Measurements from ENCODE around the gene ZNF44.

- TF ChIP-seq CTCF (conservative IDR thresholded peaks at IDR 0.05) (no peak), ZFX (IDR thresholded peaks at IDR 0.05) (no peak)
Observed at GRCh38 chr19:12261554-12261953, 33.1 kb downstream of the ZNF44 start.

All from C4-2B (cell line).